Choroid plexus epithelial cell (primary cell): ENCODE results near the gene RAD51B.

Source experiments
- DNase-seq: peaks from one replicate; pipeline ENCODE4 v3.0.0-alpha.2; 2010; ENCODE audit warnings: low read depth
- H3K4me3 ChIP-seq: 2 replicates; pipeline ENCODE4 v1.5.1; 2011; ENCODE audit warnings: low read depth, mild to moderate bottlenecking, control low read depth, low read length, moderate library complexity
- TF ChIP-seq, protein P1 (sequence below): conservative IDR thresholded peaks from 2 replicates; pipeline ENCODE4 v1.5.1; 2011; ENCODE audit warnings: low read depth, mild to moderate bottlenecking, control low read depth, inconsistent platforms, low read length, moderate library complexity

RAD51B gene

GRCh38 chr14:68062651-68063050 lies 243.1 kb downstream of the RAD51B start:
- no peak for DNase-seq
- TF ChIP-seq, protein P1, sequence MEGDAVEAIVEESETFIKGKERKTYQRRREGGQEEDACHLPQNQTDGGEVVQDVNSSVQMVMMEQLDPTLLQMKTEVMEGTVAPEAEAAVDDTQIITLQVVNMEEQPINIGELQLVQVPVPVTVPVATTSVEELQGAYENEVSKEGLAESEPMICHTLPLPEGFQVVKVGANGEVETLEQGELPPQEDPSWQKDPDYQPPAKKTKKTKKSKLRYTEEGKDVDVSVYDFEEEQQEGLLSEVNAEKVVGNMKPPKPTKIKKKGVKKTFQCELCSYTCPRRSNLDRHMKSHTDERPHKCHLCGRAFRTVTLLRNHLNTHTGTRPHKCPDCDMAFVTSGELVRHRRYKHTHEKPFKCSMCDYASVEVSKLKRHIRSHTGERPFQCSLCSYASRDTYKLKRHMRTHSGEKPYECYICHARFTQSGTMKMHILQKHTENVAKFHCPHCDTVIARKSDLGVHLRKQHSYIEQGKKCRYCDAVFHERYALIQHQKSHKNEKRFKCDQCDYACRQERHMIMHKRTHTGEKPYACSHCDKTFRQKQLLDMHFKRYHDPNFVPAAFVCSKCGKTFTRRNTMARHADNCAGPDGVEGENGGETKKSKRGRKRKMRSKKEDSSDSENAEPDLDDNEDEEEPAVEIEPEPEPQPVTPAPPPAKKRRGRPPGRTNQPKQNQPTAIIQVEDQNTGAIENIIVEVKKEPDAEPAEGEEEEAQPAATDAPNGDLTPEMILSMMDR = no peak
- no peak overlapping the region for H3K4me3 ChIP-seq

DNA sequence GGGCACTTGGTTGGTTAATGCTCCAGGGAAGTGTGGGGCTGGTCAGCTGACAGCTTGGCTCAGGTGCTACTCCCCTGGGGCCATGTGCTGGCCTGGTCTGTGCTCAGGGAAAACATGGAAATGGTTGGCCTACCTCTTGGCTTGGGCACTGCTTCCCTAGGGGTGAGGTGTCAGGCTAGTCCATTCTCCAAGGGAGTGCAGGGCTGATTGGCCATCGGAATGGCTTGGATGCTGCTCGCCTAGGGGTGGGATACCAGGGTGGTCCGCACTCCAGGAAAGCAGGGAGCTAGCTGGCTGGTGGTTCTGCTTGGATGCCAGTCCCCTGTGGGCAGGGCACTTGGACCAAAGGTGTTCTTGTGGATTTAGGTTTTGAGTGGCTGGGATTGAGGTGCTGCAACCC lies 245.7 kb downstream of the RAD51B start:
- no peak for DNase-seq
- no peak overlapping the region for H3K4me3 ChIP-seq
- TF ChIP-seq, protein P1 = no peak

- TF ChIP-seq, protein P1 = peak; percentile 8
- peak; percentile 31 for DNase-seq
- no peak overlapping the region for H3K4me3 ChIP-seq
Measured at GRCh38 chr14:68074765-68075381, 255.3 kb downstream of the RAD51B start.

DNA sequence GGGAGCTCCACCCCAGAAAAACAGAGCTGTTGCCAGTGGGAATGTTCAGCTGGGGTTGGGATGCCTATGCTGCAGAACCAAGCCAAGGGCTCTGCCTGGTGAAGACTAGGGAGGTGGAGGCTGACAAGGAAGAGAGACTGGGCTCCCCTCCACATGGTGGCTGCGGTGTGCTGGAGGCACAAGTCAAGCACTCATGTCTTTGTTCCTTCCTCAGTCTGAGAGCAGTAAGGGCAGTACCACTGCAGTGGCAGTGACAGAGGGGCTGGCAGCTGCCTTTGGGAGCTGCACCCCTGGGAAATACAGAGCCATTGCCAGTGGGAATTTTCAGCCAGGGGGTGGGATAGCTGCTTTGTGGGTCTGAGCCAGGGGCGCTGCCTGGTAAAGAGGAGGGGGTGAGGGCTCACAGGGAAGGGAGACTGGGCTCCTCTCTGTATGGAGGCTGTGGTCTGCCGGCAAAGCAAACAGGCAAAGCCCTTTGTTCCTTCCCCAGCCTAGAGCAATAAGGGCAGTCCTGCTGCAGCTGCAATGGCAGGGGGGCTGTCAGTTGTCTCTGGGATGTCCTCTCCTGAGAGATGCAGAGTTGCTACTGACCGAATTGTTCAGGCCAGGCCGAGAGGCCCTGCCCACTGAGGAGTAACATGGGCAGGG lies 255.9 kb downstream of the RAD51B start:
- DNase-seq = no peak
- TF ChIP-seq, protein P1 = no peak
- H3K4me3 ChIP-seq = no peak overlapping the region

- TF ChIP-seq, protein P1 = no peak
- peak; percentile 52 for DNase-seq
- H3K4me3 ChIP-seq = no peak overlapping the region
Measured at GRCh38 chr14:68076451-68076850, 256.9 kb downstream of the RAD51B start.

DNA sequence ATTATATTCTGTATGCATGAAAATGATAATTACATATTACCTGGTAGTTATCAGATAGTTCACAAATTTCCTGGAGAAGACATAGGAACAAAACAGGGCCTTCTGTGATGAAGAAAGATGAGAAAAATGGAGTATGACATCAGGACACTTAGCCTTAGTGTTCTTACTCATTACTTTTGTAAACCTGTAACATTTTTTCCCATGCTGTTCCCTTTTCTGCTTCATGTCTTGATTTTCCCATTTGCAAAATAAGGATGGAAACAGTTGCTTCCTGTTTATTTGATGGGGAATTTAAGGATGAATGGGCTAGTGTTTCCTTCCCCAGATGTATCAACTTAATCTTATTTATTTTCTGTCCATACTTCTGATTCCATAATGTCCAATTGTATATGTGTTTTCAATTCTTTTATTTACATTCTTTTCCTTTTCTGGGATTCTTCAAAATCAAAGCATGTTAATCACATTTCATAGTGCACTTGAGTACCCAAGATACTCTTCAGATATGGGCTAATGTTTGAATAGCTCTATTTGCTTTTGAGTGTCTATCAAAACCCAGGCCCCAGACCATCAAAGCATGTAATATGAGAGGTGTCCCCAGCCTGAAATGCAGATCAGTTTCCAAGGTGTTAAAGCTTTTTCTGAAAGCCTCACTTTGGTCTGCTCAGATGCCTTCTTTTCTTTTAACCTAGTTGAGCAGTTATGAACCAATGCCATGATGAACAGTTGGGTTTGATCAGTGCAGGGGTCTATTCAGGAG lies 260.5 kb downstream of the RAD51B start:
- no peak overlapping the region for H3K4me3 ChIP-seq
- TF ChIP-seq, protein P1 = no peak
- DNase-seq = no peak
